Measurements from ENCODE around the gene DHX36. TPM values are rescaled to one million over a fixed set of nuclear protein-coding genes. Genes with fewer than 3 reads are reported as not detected.

Gene DHX36
- total RNA-seq, 1 experiment from 2014 or later: 87.3 TPM

- intact Hi-C loops (cut with micrococcal nuclease; ENCODE audit: unreplicated experiment): no loop called here
- ChIA-PET CTCF (no interaction called here), POLR2A (no interaction called here)
- Histone ChIP-seq H3K4me1 (no peaks in the 10 kb centered on the region), H3K27me3 (replicated peaks; ENCODE audit: control insufficient read depth, insufficient read depth, low read length) (no peaks in the 10 kb centered on the region), H3K36me3 (ENCODE audit: control insufficient read depth, insufficient read depth, low read length) (no peaks in the 10 kb centered on the region), H3K4me3 (ENCODE audit: low read depth, low read length) (no peak overlapping the region), H3K9me3 (no peaks in the 10 kb centered on the region)
- Mint-ChIP-seq H3K9me3 (ENCODE audit: unreplicated experiment) (peaks cover 8% of the 10 kb centered on the region), H3K4me1 (ENCODE audit: low read depth, unreplicated experiment) (no peaks in the 10 kb centered on the region), H3K27ac (ENCODE audit: unreplicated experiment) (no peak overlapping the region), H3K27me3 (ENCODE audit: insufficient read depth, unreplicated experiment) (no peaks in the 10 kb centered on the region), H3K4me3 (ENCODE audit: unreplicated experiment) (no peak overlapping the region), H3K36me3 (ENCODE audit: insufficient read depth, unreplicated experiment) (peaks cover 59% of the 10 kb centered on the region)
- BruUV-seq (replicated peaks): TSS peak; percentile 45
- TF ChIP-seq, protein P1, sequence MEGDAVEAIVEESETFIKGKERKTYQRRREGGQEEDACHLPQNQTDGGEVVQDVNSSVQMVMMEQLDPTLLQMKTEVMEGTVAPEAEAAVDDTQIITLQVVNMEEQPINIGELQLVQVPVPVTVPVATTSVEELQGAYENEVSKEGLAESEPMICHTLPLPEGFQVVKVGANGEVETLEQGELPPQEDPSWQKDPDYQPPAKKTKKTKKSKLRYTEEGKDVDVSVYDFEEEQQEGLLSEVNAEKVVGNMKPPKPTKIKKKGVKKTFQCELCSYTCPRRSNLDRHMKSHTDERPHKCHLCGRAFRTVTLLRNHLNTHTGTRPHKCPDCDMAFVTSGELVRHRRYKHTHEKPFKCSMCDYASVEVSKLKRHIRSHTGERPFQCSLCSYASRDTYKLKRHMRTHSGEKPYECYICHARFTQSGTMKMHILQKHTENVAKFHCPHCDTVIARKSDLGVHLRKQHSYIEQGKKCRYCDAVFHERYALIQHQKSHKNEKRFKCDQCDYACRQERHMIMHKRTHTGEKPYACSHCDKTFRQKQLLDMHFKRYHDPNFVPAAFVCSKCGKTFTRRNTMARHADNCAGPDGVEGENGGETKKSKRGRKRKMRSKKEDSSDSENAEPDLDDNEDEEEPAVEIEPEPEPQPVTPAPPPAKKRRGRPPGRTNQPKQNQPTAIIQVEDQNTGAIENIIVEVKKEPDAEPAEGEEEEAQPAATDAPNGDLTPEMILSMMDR (IDR thresholded peaks at IDR 0.05; ENCODE audit: insufficient read depth in 1 of 2, low read depth in 1 of 2, low read length in 1 of 2, severe bottlenecking in 1 of 2, unreplicated experiment in 1 of 2): no peak
- no peak for DNase-seq
Observed at GRCh38 chr3:154275965-154276364, 48.3 kb downstream of the DHX36 start.

- Mint-ChIP-seq H3K4me3 (ENCODE audit: unreplicated experiment) (no peak overlapping the region), H3K27me3 (ENCODE audit: insufficient read depth, unreplicated experiment) (no peaks in the 10 kb centered on the region), H3K9me3 (ENCODE audit: unreplicated experiment) (peaks cover 10% of the 10 kb centered on the region), H3K36me3 (ENCODE audit: insufficient read depth, unreplicated experiment) (peaks cover 60% of the 10 kb centered on the region), H3K27ac (ENCODE audit: unreplicated experiment) (no peak overlapping the region), H3K4me1 (ENCODE audit: low read depth, unreplicated experiment) (no peaks in the 10 kb centered on the region)
- H3K4me1 ChIP-seq: no peaks in the 10 kb centered on the region
- intact Hi-C loops (cut with micrococcal nuclease; ENCODE audit: unreplicated experiment): no loop called here
- H3K27me3 ChIP-seq (replicated peaks; ENCODE audit: control insufficient read depth, insufficient read depth, low read length): no peaks in the 10 kb centered on the region
- POLR2A ChIA-PET: no interaction called here
- no TSS peak for BruUV-seq (replicated peaks)
- CTCF ChIA-PET: no interaction called here
- TF ChIP-seq, protein P1 (IDR thresholded peaks at IDR 0.05; ENCODE audit: insufficient read depth in 1 of 2, low read depth in 1 of 2, low read length in 1 of 2, severe bottlenecking in 1 of 2, unreplicated experiment in 1 of 2): no peak
- H3K4me3 ChIP-seq (ENCODE audit: low read depth, low read length): no peak overlapping the region
- no peaks in the 10 kb centered on the region for H3K36me3 ChIP-seq (ENCODE audit: control insufficient read depth, insufficient read depth, low read length)
- no peak for DNase-seq
- H3K9me3 ChIP-seq: no peaks in the 10 kb centered on the region
Observed at GRCh38 chr3:154275292-154275691, 49.0 kb downstream of the DHX36 start.

DNA sequence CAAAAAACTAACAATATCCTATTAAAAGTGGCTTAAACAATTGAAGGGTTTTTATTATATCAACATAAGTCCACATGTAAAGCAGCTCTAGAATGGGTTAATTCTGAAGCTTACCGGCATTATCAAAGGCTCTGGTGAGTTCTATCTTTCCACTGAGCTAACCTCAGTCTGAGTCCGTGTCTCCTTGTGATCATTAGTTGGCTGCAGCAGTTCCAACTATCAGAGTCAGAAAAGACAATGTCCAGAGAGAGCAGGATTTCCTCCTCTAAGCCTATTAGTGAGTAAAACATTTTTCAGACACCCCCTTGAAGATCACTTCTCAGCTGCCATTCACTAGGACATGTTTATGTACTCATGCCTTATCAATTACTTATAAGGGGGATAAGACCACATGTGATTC, 49.9 kb downstream of the DHX36 start:
- no TSS peak for BruUV-seq (replicated peaks)
- H3K9me3 Mint-ChIP-seq (ENCODE audit: unreplicated experiment): peaks cover 10% of the 10 kb centered on the region

More for the DNA sequence above, 49.9 kb downstream of the DHX36 start:
- Mint-ChIP-seq H3K4me1 (ENCODE audit: low read depth, unreplicated experiment) (no peaks in the 10 kb centered on the region), H3K27me3 (ENCODE audit: insufficient read depth, unreplicated experiment) (no peaks in the 10 kb centered on the region), H3K27ac (ENCODE audit: unreplicated experiment) (no peak overlapping the region), H3K4me3 (ENCODE audit: unreplicated experiment) (no peak overlapping the region), H3K36me3 (ENCODE audit: insufficient read depth, unreplicated experiment) (peaks cover 67% of the 10 kb centered on the region)
- Histone ChIP-seq H3K4me1 (no peaks in the 10 kb centered on the region), H3K9me3 (no peaks in the 10 kb centered on the region), H3K27me3 (replicated peaks; ENCODE audit: control insufficient read depth, insufficient read depth, low read length) (no peaks in the 10 kb centered on the region), H3K36me3 (ENCODE audit: control insufficient read depth, insufficient read depth, low read length) (no peaks in the 10 kb centered on the region), H3K4me3 (ENCODE audit: low read depth, low read length) (no peak overlapping the region)
- TF ChIP-seq, protein P1 (IDR thresholded peaks at IDR 0.05; ENCODE audit: insufficient read depth in 1 of 2, low read depth in 1 of 2, low read length in 1 of 2, severe bottlenecking in 1 of 2, unreplicated experiment in 1 of 2): no peak
- ChIA-PET POLR2A (no interaction called here), CTCF (no interaction called here)
- no peak for DNase-seq
- intact Hi-C loops (cut with micrococcal nuclease; ENCODE audit: unreplicated experiment): no loop called here

Data from Caco-2 (cell line).